ENCODE measurements around the gene C16orf92.

The C16orf92 gene

DNA sequence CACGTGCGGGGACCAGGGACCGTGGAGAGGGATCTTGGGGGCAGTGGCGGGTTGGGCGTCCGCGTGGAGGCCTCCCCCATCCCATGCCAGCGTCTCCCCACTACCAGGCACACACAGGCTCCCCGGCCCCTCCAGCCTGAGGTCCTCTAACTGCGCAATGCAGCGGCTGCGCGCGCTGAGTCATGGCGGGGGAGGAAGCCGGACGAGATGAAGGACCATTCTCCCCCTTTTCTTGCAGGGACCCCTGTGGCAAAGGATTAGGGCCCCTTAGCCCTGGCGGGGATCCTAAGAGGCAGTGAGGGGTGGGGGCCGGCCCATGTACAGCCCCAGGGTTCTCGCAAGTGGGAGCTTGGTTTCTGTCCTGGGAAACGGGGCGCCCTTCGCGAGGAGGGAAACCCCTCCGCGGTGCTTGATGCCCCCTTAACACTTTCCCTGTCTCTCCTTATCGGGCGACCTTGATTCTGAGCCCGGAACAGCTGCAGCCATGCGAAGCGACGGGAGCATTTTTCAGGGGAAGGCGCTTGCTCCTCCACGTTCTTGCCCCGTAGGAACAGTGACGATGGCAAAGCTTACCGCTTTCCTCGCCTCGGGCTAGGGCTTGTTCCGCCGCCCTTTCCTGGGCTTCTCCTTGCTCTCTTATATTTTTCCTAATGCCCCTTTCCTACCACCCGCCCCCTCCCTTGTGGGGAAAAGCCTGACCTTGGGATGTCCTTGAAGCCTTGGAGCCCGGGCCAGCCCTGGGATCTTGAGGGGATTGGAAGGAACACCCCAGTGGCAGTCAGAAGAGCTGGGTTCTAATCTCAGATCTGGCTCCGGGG lies 43.2 kb downstream of the C16orf92 start:
- peak; percentile 64 for DNase-seq (ENCODE audit: low read depth)

DNA sequence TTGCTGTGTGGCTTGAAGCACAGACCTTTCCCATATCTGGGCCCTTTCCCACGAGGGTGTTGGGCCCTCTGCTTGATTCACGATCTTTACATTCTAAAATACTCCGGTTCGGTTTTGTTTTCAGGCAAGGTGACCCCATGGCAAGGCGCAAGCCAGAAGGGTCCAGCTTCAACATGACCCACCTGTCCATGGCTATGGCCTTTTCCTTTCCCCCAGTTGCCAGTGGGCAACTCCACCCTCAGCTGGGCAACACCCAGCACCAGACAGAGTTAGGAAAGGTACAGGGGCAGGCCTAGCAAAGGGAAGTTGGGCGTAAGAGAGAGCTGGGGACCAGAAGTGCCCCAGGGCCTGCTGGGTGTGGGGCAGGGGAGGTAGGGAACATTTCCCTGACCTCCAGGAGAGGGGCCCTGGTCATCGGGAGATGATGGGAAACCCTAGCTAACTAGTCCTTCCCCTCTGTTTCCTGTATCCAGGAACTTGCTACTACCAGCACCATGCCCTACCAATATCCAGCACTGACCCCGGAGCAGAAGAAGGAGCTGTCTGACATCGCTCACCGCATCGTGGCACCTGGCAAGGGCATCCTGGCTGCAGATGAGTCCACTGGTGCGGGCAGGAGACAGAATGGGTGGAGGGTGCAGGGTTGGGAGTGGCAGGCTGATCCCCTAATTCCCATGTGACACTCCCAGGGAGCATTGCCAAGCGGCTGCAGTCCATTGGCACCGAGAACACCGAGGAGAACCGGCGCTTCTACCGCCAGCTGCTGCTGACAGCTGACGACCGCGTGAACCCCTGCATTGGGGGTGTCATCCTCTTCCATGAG lies 44.0 kb downstream of the C16orf92 start:
- peak overlapping the region; percentile 97 for H3K4me3 ChIP-seq (ENCODE audit: control insufficient read depth, low read depth, low read length)
- no peak for DNase-seq (ENCODE audit: low read depth)

More for the DNA sequence above, 43.2 kb downstream of the C16orf92 start:
- peak overlapping the region; percentile 97 for H3K4me3 ChIP-seq (ENCODE audit: control insufficient read depth, low read depth, low read length)
- TF ChIP-seq, protein P1, sequence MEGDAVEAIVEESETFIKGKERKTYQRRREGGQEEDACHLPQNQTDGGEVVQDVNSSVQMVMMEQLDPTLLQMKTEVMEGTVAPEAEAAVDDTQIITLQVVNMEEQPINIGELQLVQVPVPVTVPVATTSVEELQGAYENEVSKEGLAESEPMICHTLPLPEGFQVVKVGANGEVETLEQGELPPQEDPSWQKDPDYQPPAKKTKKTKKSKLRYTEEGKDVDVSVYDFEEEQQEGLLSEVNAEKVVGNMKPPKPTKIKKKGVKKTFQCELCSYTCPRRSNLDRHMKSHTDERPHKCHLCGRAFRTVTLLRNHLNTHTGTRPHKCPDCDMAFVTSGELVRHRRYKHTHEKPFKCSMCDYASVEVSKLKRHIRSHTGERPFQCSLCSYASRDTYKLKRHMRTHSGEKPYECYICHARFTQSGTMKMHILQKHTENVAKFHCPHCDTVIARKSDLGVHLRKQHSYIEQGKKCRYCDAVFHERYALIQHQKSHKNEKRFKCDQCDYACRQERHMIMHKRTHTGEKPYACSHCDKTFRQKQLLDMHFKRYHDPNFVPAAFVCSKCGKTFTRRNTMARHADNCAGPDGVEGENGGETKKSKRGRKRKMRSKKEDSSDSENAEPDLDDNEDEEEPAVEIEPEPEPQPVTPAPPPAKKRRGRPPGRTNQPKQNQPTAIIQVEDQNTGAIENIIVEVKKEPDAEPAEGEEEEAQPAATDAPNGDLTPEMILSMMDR (conservative IDR thresholded peaks at IDR 0.05; ENCODE audit: control insufficient read depth, insufficient read depth, low read depth, low read length) = no peak

DNA sequence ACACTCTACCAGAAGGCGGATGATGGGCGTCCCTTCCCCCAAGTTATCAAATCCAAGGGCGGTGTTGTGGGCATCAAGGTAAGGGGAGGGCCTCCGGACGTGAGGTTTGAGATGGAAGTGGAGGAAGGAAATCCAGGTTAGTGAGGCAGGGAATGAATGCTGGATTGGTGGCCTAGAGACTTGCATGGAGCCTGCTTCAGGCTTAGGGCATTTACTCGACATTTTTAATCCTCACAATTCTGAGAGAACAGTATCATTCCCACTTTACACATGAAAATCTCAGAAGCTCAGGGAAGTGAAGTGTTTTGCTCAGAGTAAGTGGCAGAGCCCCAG lies 44.6 kb downstream of the C16orf92 start:
- H3K4me3 ChIP-seq (ENCODE audit: control insufficient read depth, low read depth, low read length) = peak overlapping the region; percentile 97
- no peak for DNase-seq (ENCODE audit: low read depth)
- TF ChIP-seq, protein P1 (conservative IDR thresholded peaks at IDR 0.05; ENCODE audit: control insufficient read depth, insufficient read depth, low read depth, low read length) = no peak

More for the DNA sequence above, 44.0 kb downstream of the C16orf92 start:
- TF ChIP-seq, protein P1 (conservative IDR thresholded peaks at IDR 0.05; ENCODE audit: control insufficient read depth, insufficient read depth, low read depth, low read length) = no peak

DNA sequence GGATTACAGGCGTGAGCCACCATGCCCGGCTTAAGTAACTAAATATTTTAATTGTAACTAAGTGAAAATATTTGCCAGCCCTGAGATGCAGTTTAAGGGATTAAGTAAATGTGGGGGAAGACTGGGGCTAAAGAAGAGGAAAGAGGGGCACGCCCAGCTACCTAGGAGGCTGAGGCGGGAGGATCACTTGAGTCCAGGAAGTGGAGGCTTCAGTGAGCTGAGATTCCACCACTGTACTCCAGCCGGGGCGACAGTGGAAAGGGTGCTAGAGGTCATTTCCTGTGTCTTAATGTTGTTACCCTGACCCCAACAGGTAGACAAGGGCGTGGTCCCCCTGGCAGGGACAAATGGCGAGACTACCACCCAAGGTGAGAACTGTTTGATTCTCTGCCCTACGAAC lies 45.3 kb downstream of the C16orf92 start:
- no peak for DNase-seq (ENCODE audit: low read depth)
- TF ChIP-seq, protein P1 (conservative IDR thresholded peaks at IDR 0.05; ENCODE audit: control insufficient read depth, insufficient read depth, low read depth, low read length) = no peak
- H3K4me3 ChIP-seq (ENCODE audit: control insufficient read depth, low read depth, low read length) = no peak overlapping the region

GRCh38 chr16:30068750-30069610 lies 46.0 kb downstream of the C16orf92 start:
- TF ChIP-seq, protein P1 (conservative IDR thresholded peaks at IDR 0.05; ENCODE audit: control insufficient read depth, insufficient read depth, low read depth, low read length) = peak; percentile 44
- no peak overlapping the region for H3K4me3 ChIP-seq (ENCODE audit: control insufficient read depth, low read depth, low read length)
- DNase-seq (ENCODE audit: low read depth) = peak; percentile 48

Measured in fibroblast of mammary gland (primary cell).